GM10248 (cell line): Measurements from ENCODE around the gene KRTAP5-3.
"Not testable (repeated sequence)": the region's sequence is repeated elsewhere in the genome, so short reads cannot be mapped to it uniquely, and the experiment has no call there.

ENCODE experiments used
- CTCF ChIA-PET: fragments of 300-600 bp; sonication (Branson Sonifier 250); formaldehyde crosslinking; extraction: SDS; loops from one replicate; lab custom pipeline; 2021; ENCODE audit warnings: antibody characterized with exemption; lab: Yijun Ruan, JAX
- POLR2A ChIA-PET: fragments of 350-650 bp; sonication (Branson Sonifier 250); formaldehyde crosslinking; extraction: SDS; loops from one replicate; lab custom pipeline; 2020; ENCODE audit warnings: antibody characterized with exemption; lab: Yijun Ruan, JAX
- DNase-seq: peaks from one replicate; pipeline ENCODE4 v3.0.0; 2012; ENCODE audit errors: extremely low spot score
- CTCF ChIP-seq: IDR thresholded peaks from 2 replicates; pipeline ENCODE4 v1.5.1; 2012; ENCODE audit warnings: mild to moderate bottlenecking, low read depth; ENCODE audit errors: extremely low read depth, missing control alignments, control extremely low read depth

KRTAP5-3 gene

GRCh38 chr11:1650034-1650917 lies 42.0 kb upstream of the KRTAP5-3 start:
- CTCF ChIA-PET = interaction anchor here (1.4 to 7.6 kb wide), 5 partner anchors 9 to 501 kb away, joined by 4 to 107 read pairs (median 62); partner anchors contain the start of gene SYT8

DNA sequence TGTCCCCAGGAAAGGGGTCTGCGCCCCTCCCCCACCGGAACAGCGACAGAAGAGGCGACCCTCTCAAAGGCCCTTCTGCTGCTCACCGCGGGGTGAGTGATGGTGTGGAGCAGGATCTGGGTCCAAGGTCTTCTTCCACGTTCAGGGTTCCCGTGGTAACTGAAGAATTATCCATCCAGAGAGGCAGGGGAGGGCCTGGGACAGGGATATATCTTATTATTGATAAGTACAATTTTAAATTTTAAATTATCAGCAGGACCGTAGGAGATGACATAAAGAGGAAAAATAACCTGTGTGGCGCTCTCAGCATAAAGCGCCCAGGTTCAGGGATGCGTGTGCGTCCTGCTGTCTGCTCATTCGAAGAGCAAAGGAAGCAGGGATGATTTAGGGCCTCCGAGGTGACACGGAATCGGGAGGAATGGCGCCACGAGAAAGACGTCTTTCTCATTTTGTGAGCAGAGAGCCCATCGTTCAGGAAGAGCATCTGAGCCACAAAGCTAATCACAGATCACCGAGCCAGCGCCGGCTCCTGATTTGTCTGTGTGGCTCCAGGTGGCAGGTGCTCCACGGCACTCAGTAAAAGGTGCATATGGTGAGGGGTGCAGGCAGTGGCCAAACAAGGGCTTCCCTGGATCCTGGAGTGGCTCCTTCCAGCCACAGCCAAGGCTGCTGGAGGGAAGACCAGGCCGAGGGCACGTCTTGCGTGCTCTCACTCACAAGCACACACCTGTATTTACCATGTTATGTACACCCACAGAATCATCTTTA lies 40.6 kb upstream of the KRTAP5-3 start:
- ChIA-PET POLR2A (no interaction called here), CTCF (interaction anchor here (0.9 to 7.6 kb wide), 7 partner anchors 9 to 502 kb away, joined by 3 to 107 read pairs (median 4); partner anchors contain the start of gene SYT8)
- TF ChIP-seq CTCF = no peak

More at GRCh38 chr11:1650034-1650917, 42.0 kb upstream of the KRTAP5-3 start:
- DNase-seq = no peak
- POLR2A ChIA-PET = no interaction called here
- no peak for TF ChIP-seq CTCF

DNA sequence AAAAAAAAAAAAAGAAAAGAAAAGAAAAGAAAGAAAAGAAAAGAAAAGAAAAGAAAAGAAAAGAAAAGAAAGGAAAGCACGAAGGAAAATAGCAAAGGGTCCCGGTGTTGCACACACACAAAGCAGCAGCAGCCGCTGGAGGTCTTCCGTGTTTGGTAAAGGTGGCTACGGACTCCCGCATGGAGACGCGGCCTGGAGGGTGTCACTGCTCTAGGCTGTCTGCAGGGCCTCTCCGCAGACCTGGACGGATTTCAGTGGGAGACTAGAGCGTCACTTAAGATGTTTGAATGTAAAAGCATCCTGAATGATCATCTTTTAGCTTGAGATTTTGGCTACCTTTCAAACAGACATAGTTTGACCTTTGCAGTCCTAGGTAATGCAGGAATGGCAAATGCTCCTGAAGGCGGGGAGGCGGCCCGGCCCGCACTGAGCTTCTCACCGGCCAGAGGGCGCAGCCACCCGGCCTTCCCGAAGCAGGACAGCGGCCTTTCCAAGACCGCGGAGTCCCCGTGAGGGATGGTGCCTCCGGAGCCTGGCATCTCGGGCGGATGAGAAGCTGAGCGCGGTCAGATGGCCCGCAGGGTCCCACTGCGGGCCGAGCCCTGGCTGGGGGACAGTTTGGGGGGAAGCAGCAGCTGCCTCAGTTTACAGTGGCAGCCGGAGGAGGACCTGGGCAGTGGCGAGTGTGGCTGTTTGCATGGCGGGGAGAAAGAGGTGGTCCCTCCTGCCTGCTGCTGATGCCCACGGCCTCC lies 39.8 kb upstream of the KRTAP5-3 start:
- POLR2A ChIA-PET = no interaction called here
- DNase-seq = no peak
- no peak for TF ChIP-seq CTCF
- CTCF ChIA-PET = interaction anchor here (0.9 to 7.6 kb wide), 6 partner anchors 8 to 503 kb away, joined by 3 to 107 read pairs (median 4); partner anchors contain the start of gene SYT8

More for the DNA sequence above, 40.6 kb upstream of the KRTAP5-3 start:
- DNase-seq = no peak

- POLR2A ChIA-PET = not testable (repeated sequence)
- CTCF ChIA-PET = interaction anchor here (1.1 to 2.1 kb wide), 4 partner anchors 14 to 186 kb away, joined by 3 to 7 read pairs (median 5); no protein-coding TSS in a partner anchor
Observed at GRCh38 chr11:1646540-1646939, 38.3 kb upstream of the KRTAP5-3 start.

DNA sequence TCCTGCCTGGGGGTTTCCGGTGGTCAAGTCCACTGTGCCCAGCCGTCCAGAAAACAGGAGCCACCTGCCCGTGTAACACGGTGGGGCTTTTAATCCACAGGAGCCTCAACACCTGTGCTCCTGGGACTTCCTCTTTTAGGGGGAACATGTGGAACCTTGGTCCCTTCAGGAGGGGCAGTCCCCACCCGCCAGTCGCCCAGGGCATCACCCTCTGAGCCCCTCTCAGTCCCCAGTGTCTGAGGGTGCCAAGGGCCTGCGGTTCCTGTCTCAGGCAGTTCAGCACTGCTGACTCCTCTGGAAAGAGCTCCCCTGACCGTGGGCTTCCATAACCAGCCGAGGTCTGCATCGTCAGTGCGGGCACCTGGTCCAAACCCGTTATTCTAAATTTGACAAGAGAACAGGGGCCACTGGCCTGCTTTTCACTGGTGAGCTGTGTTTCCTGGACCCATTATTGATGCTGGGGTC lies 37.1 kb upstream of the KRTAP5-3 start:
- POLR2A ChIA-PET = no interaction called here
- no peak for TF ChIP-seq CTCF
- DNase-seq = no peak
- CTCF ChIA-PET = interaction anchor here (1.1 to 2.0 kb wide), 2 partner anchors 35 to 188 kb away, joined by 3 to 7 read pairs; no protein-coding TSS in a partner anchor

More at GRCh38 chr11:1646540-1646939, 38.3 kb upstream of the KRTAP5-3 start:
- DNase-seq = not testable (repeated sequence)

GRCh38 chr11:1644601-1645356 lies 36.5 kb upstream of the KRTAP5-3 start:
- TF ChIP-seq CTCF = no peak
- CTCF ChIA-PET = interaction anchor here (0.7 to 8.4 kb wide), 3 partner anchors 7 to 188 kb away, joined by 3 to 62 read pairs (median 7); no protein-coding TSS in a partner anchor
- no peak for DNase-seq
- POLR2A ChIA-PET = no interaction called here
